HL-60 (cell line): Measurements from ENCODE around the gene S100A5.

Experiments used
- DNase-seq, 2 experiments: peaks; one replicate each; pipeline ENCODE4 v3.0.0-alpha.2; 2010 to 2020; ENCODE audit warnings: low read depth in 1 of 2, low spot score in 1 of 2
- H3K27ac ChIP-seq: fragments of 250-450 bp; sonication (Bioruptor Pico); replicated peaks from 2 replicates; pipeline ENCODE4 v1.5.1; 2020; ENCODE audit warnings: mild to moderate bottlenecking, moderate library complexity
- H3K27me3 ChIP-seq: fragments of 250-450 bp; sonication (Bioruptor Pico); 2 replicates; pipeline ENCODE4 v1.5.1; 2021; ENCODE audit warnings: mild to moderate bottlenecking, moderate library complexity; ENCODE audit not compliant: insufficient read depth, poor library complexity, severe bottlenecking
- H3K4me3 ChIP-seq: replicated peaks from 2 replicates; pipeline ENCODE4 v1.5.1; 2011; ENCODE audit warnings: mild to moderate bottlenecking, control low read depth, low read length; ENCODE audit not compliant: insufficient read depth
- GABPA ChIP-seq: IDR thresholded peaks from 2 replicates; pipeline ENCODE4 v1.6.1; 2012; ENCODE audit warnings: low read depth
- POLR2AphosphoS5 ChIP-seq: IDR thresholded peaks from 2 replicates; pipeline ENCODE4 v1.6.1; 2012; ENCODE audit warnings: low read depth
- SPI1 ChIP-seq: IDR thresholded peaks from 2 replicates; pipeline ENCODE4 v1.6.1; 2012; ENCODE audit warnings: low read depth, mild to moderate bottlenecking, borderline replicate concordance
- TF ChIP-seq, protein P1 (sequence below): IDR thresholded peaks from 2 replicates; pipeline ENCODE4 v1.6.1; 2012; ENCODE audit warnings: low read depth; ENCODE audit not compliant: insufficient replicate concordance
- TF ChIP-seq, protein P2 (sequence below): IDR thresholded peaks from one replicate; pipeline ENCODE4 v1.5.1; 2011; ENCODE audit warnings: low read length, control low read depth, inconsistent platforms; ENCODE audit not compliant: insufficient read depth

S100A5 gene

DNA sequence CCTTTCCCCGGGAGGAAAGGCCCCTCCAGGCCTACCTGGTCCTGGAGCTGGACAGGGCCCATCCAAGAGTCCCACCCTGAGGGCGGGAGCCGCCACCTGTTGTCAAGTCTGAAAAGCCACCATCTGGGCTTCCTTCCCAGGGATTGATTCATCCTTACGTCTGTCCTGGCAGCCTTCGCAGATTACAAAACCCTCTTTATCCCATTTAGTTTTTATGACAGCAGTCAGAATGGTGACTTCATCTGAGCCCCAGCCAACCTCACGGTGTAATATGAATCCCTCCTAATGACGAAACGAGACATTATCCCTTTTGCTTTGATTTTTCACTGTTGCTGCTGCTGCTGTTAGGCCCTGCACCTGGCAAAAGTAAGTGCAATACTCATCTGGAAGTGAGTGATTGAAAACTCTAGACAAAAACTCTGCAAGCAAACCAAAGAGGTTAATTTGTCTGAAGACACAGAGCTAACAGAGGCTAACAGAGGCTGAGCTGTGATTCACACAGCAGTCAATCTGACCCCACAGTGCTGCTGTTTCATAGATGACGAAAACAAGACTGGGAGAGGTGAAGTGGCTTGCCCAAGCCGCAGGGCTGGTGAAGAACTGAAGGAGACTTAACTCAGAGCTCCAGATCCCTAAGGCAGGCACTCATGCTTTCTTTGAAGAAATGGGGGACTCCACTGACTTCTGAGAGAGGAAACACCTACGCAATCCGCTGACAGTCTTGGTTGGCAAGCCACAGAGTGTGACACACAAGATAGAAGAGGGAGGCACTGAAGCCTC, 50.3 kb downstream of the S100A5 start:
- DNase-seq, result peak; percentile 50 to 76
- Histone ChIP-seq H3K27me3 (peaks cover 4% of the 10 kb centered on the region), H3K4me3 (no peak overlapping the region), H3K27ac (no peak overlapping the region)
- no peak for TF ChIP-seq POLR2AphosphoS5
- TF ChIP-seq, protein P1, sequence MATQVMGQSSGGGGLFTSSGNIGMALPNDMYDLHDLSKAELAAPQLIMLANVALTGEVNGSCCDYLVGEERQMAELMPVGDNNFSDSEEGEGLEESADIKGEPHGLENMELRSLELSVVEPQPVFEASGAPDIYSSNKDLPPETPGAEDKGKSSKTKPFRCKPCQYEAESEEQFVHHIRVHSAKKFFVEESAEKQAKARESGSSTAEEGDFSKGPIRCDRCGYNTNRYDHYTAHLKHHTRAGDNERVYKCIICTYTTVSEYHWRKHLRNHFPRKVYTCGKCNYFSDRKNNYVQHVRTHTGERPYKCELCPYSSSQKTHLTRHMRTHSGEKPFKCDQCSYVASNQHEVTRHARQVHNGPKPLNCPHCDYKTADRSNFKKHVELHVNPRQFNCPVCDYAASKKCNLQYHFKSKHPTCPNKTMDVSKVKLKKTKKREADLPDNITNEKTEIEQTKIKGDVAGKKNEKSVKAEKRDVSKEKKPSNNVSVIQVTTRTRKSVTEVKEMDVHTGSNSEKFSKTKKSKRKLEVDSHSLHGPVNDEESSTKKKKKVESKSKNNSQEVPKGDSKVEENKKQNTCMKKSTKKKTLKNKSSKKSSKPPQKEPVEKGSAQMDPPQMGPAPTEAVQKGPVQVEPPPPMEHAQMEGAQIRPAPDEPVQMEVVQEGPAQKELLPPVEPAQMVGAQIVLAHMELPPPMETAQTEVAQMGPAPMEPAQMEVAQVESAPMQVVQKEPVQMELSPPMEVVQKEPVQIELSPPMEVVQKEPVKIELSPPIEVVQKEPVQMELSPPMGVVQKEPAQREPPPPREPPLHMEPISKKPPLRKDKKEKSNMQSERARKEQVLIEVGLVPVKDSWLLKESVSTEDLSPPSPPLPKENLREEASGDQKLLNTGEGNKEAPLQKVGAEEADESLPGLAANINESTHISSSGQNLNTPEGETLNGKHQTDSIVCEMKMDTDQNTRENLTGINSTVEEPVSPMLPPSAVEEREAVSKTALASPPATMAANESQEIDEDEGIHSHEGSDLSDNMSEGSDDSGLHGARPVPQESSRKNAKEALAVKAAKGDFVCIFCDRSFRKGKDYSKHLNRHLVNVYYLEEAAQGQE, result no peak

DNA sequence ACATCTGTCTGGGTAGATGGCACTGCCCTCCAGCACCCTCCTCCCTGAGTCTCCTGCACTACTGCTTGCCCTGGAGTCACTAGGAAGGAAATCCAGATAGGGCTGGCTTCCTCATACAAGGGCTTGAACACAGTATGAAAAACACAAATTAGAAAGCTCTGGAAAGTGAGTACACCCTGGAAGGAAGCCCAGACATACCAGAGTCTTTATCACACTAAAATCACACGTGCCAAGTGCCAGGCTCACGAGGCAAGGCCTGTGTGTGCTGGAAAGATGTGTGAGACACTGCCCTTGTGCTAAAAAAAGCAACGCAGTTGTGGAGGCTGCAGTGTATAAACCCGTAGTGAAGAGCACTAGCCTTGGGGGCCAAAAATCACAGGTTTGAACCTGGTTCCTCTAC, 52.0 kb downstream of the S100A5 start:
- no peak overlapping the region for H3K27ac ChIP-seq

DNA sequence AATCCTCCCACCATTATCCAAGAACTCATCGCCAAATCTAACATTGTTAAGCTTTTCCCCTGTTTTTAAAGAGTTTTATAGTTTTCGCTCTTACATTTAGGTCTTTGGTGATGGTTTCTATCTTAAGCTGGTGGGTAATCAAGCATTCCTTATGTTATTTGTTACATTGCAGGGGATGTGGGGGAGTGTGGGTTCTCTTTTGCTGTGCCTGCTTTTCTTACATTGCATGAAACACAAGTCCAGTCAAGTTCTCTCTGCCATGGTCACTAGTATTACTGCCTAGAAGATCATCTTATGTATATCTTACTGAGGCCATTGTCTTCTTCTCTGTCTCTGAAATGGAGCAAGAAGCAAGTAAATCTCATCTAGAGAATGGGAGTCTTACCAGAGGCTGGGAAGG, 53.0 kb downstream of the S100A5 start:
- peaks cover 4% of the 10 kb centered on the region for H3K27me3 ChIP-seq
- TF ChIP-seq GABPA, result no peak
- TF ChIP-seq, protein P2, sequence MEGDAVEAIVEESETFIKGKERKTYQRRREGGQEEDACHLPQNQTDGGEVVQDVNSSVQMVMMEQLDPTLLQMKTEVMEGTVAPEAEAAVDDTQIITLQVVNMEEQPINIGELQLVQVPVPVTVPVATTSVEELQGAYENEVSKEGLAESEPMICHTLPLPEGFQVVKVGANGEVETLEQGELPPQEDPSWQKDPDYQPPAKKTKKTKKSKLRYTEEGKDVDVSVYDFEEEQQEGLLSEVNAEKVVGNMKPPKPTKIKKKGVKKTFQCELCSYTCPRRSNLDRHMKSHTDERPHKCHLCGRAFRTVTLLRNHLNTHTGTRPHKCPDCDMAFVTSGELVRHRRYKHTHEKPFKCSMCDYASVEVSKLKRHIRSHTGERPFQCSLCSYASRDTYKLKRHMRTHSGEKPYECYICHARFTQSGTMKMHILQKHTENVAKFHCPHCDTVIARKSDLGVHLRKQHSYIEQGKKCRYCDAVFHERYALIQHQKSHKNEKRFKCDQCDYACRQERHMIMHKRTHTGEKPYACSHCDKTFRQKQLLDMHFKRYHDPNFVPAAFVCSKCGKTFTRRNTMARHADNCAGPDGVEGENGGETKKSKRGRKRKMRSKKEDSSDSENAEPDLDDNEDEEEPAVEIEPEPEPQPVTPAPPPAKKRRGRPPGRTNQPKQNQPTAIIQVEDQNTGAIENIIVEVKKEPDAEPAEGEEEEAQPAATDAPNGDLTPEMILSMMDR, result no peak
- no peak for TF ChIP-seq SPI1
- TF ChIP-seq, protein P1, result no peak
- TF ChIP-seq POLR2AphosphoS5, result no peak
- H3K4me3 ChIP-seq, result no peak overlapping the region
- no peak overlapping the region for H3K27ac ChIP-seq
- DNase-seq, result no peak

More for the DNA sequence above, 52.0 kb downstream of the S100A5 start:
- no peak overlapping the region for H3K4me3 ChIP-seq
- peaks cover 4% of the 10 kb centered on the region for H3K27me3 ChIP-seq
- no peak for TF ChIP-seq GABPA
- TF ChIP-seq SPI1, result no peak
- TF ChIP-seq, protein P2, result no peak
- no peak for TF ChIP-seq POLR2AphosphoS5
- DNase-seq, result no peak
